ENCODE results near the gene USP10.

The USP10 gene

GRCh38 chr16:84673203-84673535, 26.6 kb upstream of the USP10 start:
- 84% methylated on average over 3 of the region's 3 CpGs for WGBS (ENCODE audit: insufficient coverage)
- H3K9me3 ChIP-seq (ENCODE audit: control extremely low read depth in 1 of 5, control insufficient read depth in 4 of 5, insufficient read depth in 2 of 5, low read depth in 1 of 5, low read length in 4 of 5) = no peaks in the 10 kb centered on the region
- DNase-seq = no peak
- no peak overlapping the region for H3K27ac ChIP-seq (ENCODE audit: insufficient read depth in 1 of 2, low read depth in 1 of 2, low read length in 2 of 2, poor library complexity in 1 of 2, severe bottlenecking in 2 of 2)
- H3K4me3 ChIP-seq (ENCODE audit: control insufficient read depth in 1 of 7, extremely low read depth in 1 of 7, insufficient read depth in 4 of 7, low read depth in 2 of 7, low read length in 6 of 7) = no peak overlapping the region
- POLR2A ChIA-PET = no interaction called here
- CTCF ChIA-PET = interaction anchor here (0.9 to 5.0 kb wide), 14 partner anchors 8 to 296 kb away, joined by 3 to 70 read pairs (median 9); no protein-coding TSS in a partner anchor
- peaks cover 0 to 2% (median 0%) of the 10 kb centered on the region in 4 experiments for H3K36me3 ChIP-seq (ENCODE audit: control insufficient read depth in 4 of 4, insufficient read depth in 4 of 4, low read length in 3 of 4)
- peaks cover 0 to 2% (median 0%) of the 10 kb centered on the region in 5 experiments for H3K27me3 ChIP-seq (replicated peaks in 2 of 5; ENCODE audit: control insufficient read depth in 4 of 5, insufficient read depth in 5 of 5, low read length in 4 of 5)
- H3K4me1 ChIP-seq (ENCODE audit: control extremely low read depth in 1 of 4, control insufficient read depth in 4 of 4, insufficient read depth in 4 of 4, low read length in 3 of 4) = no peaks in the 10 kb centered on the region

GRCh38 chr16:84673561-84673960, 26.2 kb upstream of the USP10 start:
- Histone ChIP-seq H3K27ac (ENCODE audit: insufficient read depth in 1 of 2, low read depth in 1 of 2, low read length in 2 of 2, poor library complexity in 1 of 2, severe bottlenecking in 2 of 2) (no peak overlapping the region), H3K27me3 (replicated peaks in 2 of 5; ENCODE audit: control insufficient read depth in 4 of 5, insufficient read depth in 5 of 5, low read length in 4 of 5) (peaks cover 0 to 2% (median 0%) of the 10 kb centered on the region in 5 experiments), H3K9me3 (ENCODE audit: control extremely low read depth in 1 of 5, control insufficient read depth in 4 of 5, insufficient read depth in 2 of 5, low read depth in 1 of 5, low read length in 4 of 5) (no peaks in the 10 kb centered on the region), H3K4me1 (ENCODE audit: control extremely low read depth in 1 of 4, control insufficient read depth in 4 of 4, insufficient read depth in 4 of 4, low read length in 3 of 4) (no peaks in the 10 kb centered on the region), H3K4me3 (ENCODE audit: control insufficient read depth in 1 of 7, extremely low read depth in 1 of 7, insufficient read depth in 4 of 7, low read depth in 2 of 7, low read length in 6 of 7) (no peak overlapping the region), H3K36me3 (ENCODE audit: control insufficient read depth in 4 of 4, insufficient read depth in 4 of 4, low read length in 3 of 4) (no peaks in the 10 kb centered on the region)
- 92% methylated on average over 2 of the region's 3 CpGs for WGBS (ENCODE audit: insufficient coverage)
- ChIA-PET CTCF (interaction anchor here (0.7 to 5.0 kb wide), 11 partner anchors 10 to 296 kb away, joined by 3 to 70 read pairs (median 3); no protein-coding TSS in a partner anchor), POLR2A (no interaction called here)
- no peak for DNase-seq

GRCh38 chr16:84675423-84675822, 24.4 kb upstream of the USP10 start:
- Histone ChIP-seq H3K27me3 (replicated peaks in 2 of 5; ENCODE audit: control insufficient read depth in 4 of 5, insufficient read depth in 5 of 5, low read length in 4 of 5) (peaks cover 0 to 2% (median 0%) of the 10 kb centered on the region in 5 experiments), H3K4me3 (ENCODE audit: control insufficient read depth in 1 of 7, extremely low read depth in 1 of 7, insufficient read depth in 4 of 7, low read depth in 2 of 7, low read length in 6 of 7) (no peak overlapping the region), H3K27ac (ENCODE audit: insufficient read depth in 1 of 2, low read depth in 1 of 2, low read length in 2 of 2, poor library complexity in 1 of 2, severe bottlenecking in 2 of 2) (no peak overlapping the region), H3K9me3 (ENCODE audit: control extremely low read depth in 1 of 5, control insufficient read depth in 4 of 5, insufficient read depth in 2 of 5, low read depth in 1 of 5, low read length in 4 of 5) (no peaks in the 10 kb centered on the region), H3K36me3 (ENCODE audit: control insufficient read depth in 4 of 4, insufficient read depth in 4 of 4, low read length in 3 of 4) (no peaks in the 10 kb centered on the region), H3K4me1 (ENCODE audit: control extremely low read depth in 1 of 4, control insufficient read depth in 4 of 4, insufficient read depth in 4 of 4, low read length in 3 of 4) (no peaks in the 10 kb centered on the region)
- CTCF ChIA-PET = interaction anchor here (1.4 to 5.0 kb wide), 3 partner anchors 12 to 50 kb away, joined by 4 to 70 read pairs (median 6); no protein-coding TSS in a partner anchor
- POLR2A ChIA-PET = no interaction called here
- DNase-seq = no peak
- WGBS (ENCODE audit: insufficient coverage) = no CpG with 5 or more reads among the region's 9 CpGs

- Histone ChIP-seq H3K27me3 (replicated peaks in 2 of 5; ENCODE audit: control insufficient read depth in 4 of 5, insufficient read depth in 5 of 5, low read length in 4 of 5) (peaks cover 0 to 2% (median 0%) of the 10 kb centered on the region in 5 experiments), H3K4me1 (ENCODE audit: control extremely low read depth in 1 of 4, control insufficient read depth in 4 of 4, insufficient read depth in 4 of 4, low read length in 3 of 4) (no peaks in the 10 kb centered on the region)
- CTCF ChIA-PET = interaction anchor here (1.2 to 1.9 kb wide), 3 partner anchors 12 to 64 kb away, joined by 4 to 6 read pairs (median 5); no protein-coding TSS in a partner anchor
Observed at GRCh38 chr16:84675884-84676283, 23.9 kb upstream of the USP10 start.

GRCh38 chr16:84677017-84677803, 22.6 kb upstream of the USP10 start:
- Histone ChIP-seq H3K4me3 (ENCODE audit: control insufficient read depth in 1 of 7, extremely low read depth in 1 of 7, insufficient read depth in 4 of 7, low read depth in 2 of 7, low read length in 6 of 7) (no peak overlapping the region), H3K27ac (ENCODE audit: insufficient read depth in 1 of 2, low read depth in 1 of 2, low read length in 2 of 2, poor library complexity in 1 of 2, severe bottlenecking in 2 of 2) (no peak overlapping the region), H3K36me3 (ENCODE audit: control insufficient read depth in 4 of 4, insufficient read depth in 4 of 4, low read length in 3 of 4) (no peaks in the 10 kb centered on the region), H3K4me1 (ENCODE audit: control extremely low read depth in 1 of 4, control insufficient read depth in 4 of 4, insufficient read depth in 4 of 4, low read length in 3 of 4) (no peaks in the 10 kb centered on the region), H3K9me3 (ENCODE audit: control extremely low read depth in 1 of 5, control insufficient read depth in 4 of 5, insufficient read depth in 2 of 5, low read depth in 1 of 5, low read length in 4 of 5) (no peaks in the 10 kb centered on the region), H3K27me3 (replicated peaks in 2 of 5; ENCODE audit: control insufficient read depth in 4 of 5, insufficient read depth in 5 of 5, low read length in 4 of 5) (peaks cover 0 to 2% (median 0%) of the 10 kb centered on the region in 5 experiments)
- no peak for DNase-seq
- WGBS (ENCODE audit: insufficient coverage) = 92% methylated on average over 7 of the region's 14 CpGs
- POLR2A ChIA-PET = no interaction called here
- CTCF ChIA-PET = interaction anchor here (1.0 to 1.4 kb wide), 5 partner anchors 11 to 63 kb away, joined by 3 to 6 read pairs (median 4); no protein-coding TSS in a partner anchor

More at GRCh38 chr16:84675884-84676283, 23.9 kb upstream of the USP10 start:
- H3K4me3 ChIP-seq (ENCODE audit: control insufficient read depth in 1 of 7, extremely low read depth in 1 of 7, insufficient read depth in 4 of 7, low read depth in 2 of 7, low read length in 6 of 7) = no peak overlapping the region
- no peak overlapping the region for H3K27ac ChIP-seq (ENCODE audit: insufficient read depth in 1 of 2, low read depth in 1 of 2, low read length in 2 of 2, poor library complexity in 1 of 2, severe bottlenecking in 2 of 2)
- DNase-seq = no peak
- POLR2A ChIA-PET = no interaction called here
- no peaks in the 10 kb centered on the region for H3K9me3 ChIP-seq (ENCODE audit: control extremely low read depth in 1 of 5, control insufficient read depth in 4 of 5, insufficient read depth in 2 of 5, low read depth in 1 of 5, low read length in 4 of 5)
- H3K36me3 ChIP-seq (ENCODE audit: control insufficient read depth in 4 of 4, insufficient read depth in 4 of 4, low read length in 3 of 4) = no peaks in the 10 kb centered on the region
- WGBS (ENCODE audit: insufficient coverage) = 94% methylated on average over 2 of the region's 2 CpGs

- WGBS (ENCODE audit: insufficient coverage) = 90% methylated on average over 8 of the region's 10 CpGs
- DNase-seq = no peak
- ChIA-PET CTCF (interaction anchor here (1.0 to 1.2 kb wide), 2 partner anchors 23 to 48 kb away, joined by 3 to 4 read pairs; no protein-coding TSS in a partner anchor), POLR2A (no interaction called here)
- Histone ChIP-seq H3K36me3 (ENCODE audit: control insufficient read depth in 4 of 4, insufficient read depth in 4 of 4, low read length in 3 of 4) (no peaks in the 10 kb centered on the region), H3K4me3 (ENCODE audit: control insufficient read depth in 1 of 7, extremely low read depth in 1 of 7, insufficient read depth in 4 of 7, low read depth in 2 of 7, low read length in 6 of 7) (no peak overlapping the region), H3K9me3 (ENCODE audit: control extremely low read depth in 1 of 5, control insufficient read depth in 4 of 5, insufficient read depth in 2 of 5, low read depth in 1 of 5, low read length in 4 of 5) (no peaks in the 10 kb centered on the region), H3K27ac (ENCODE audit: insufficient read depth in 1 of 2, low read depth in 1 of 2, low read length in 2 of 2, poor library complexity in 1 of 2, severe bottlenecking in 2 of 2) (no peak overlapping the region), H3K4me1 (ENCODE audit: control extremely low read depth in 1 of 4, control insufficient read depth in 4 of 4, insufficient read depth in 4 of 4, low read length in 3 of 4) (no peaks in the 10 kb centered on the region), H3K27me3 (replicated peaks in 2 of 5; ENCODE audit: control insufficient read depth in 4 of 5, insufficient read depth in 5 of 5, low read length in 4 of 5) (peaks cover 0 to 2% (median 0%) of the 10 kb centered on the region in 5 experiments)
Observed at GRCh38 chr16:84677849-84678248, 22.0 kb upstream of the USP10 start.

DNA sequence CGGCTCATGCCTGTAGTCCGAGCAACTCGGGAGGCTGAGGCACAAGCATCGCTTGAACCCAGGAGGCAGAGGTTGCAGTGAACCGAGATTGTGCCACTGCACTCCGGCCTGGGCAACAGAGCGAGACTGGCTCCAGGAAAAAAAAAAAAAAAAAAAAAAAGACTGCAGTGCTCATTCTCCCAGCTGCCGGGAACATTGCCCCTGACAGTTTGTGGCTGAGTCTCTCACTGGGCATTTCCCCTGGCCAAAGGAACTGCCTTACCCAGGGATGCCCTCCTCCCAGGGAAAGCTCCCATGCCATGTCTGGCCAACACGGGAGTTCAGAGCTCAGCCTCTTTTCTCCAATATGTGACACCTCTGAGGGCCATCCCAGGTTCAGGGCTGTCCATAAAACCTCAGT, 21.3 kb upstream of the USP10 start:
- Histone ChIP-seq H3K27me3 (replicated peaks in 2 of 5; ENCODE audit: control insufficient read depth in 4 of 5, insufficient read depth in 5 of 5, low read length in 4 of 5) (peaks cover 0 to 2% (median 0%) of the 10 kb centered on the region in 5 experiments), H3K4me3 (ENCODE audit: control insufficient read depth in 1 of 7, extremely low read depth in 1 of 7, insufficient read depth in 4 of 7, low read depth in 2 of 7, low read length in 6 of 7) (no peak overlapping the region), H3K4me1 (ENCODE audit: control extremely low read depth in 1 of 4, control insufficient read depth in 4 of 4, insufficient read depth in 4 of 4, low read length in 3 of 4) (no peaks in the 10 kb centered on the region), H3K9me3 (ENCODE audit: control extremely low read depth in 1 of 5, control insufficient read depth in 4 of 5, insufficient read depth in 2 of 5, low read depth in 1 of 5, low read length in 4 of 5) (no peaks in the 10 kb centered on the region), H3K36me3 (ENCODE audit: control insufficient read depth in 4 of 4, insufficient read depth in 4 of 4, low read length in 3 of 4) (no peaks in the 10 kb centered on the region), H3K27ac (ENCODE audit: insufficient read depth in 1 of 2, low read depth in 1 of 2, low read length in 2 of 2, poor library complexity in 1 of 2, severe bottlenecking in 2 of 2) (no peak overlapping the region)
- POLR2A ChIA-PET = no interaction called here
- DNase-seq = no peak
- 97% methylated on average over 9 of the region's 9 CpGs for WGBS (ENCODE audit: insufficient coverage)
- CTCF ChIA-PET = interaction anchor here (1.1 to 1.2 kb wide), 2 partner anchors 22 to 61 kb away, joined by 4 to 5 read pairs; no protein-coding TSS in a partner anchor
